Neural cell (in vitro differentiated cells): Measurements from ENCODE around the gene SLCO2A1. TPM values are rescaled to one million over a fixed set of nuclear protein-coding genes. Genes with fewer than 3 reads are reported as not detected.

Experiments used
- H2AFZ ChIP-seq: fragments of 200-600, 300-800 bp; sonication (generic), shearing (Covaris generic); 2 replicates; pipeline ENCODE4 v1.6.0; 2014; ENCODE audit warnings: low read depth, mild to moderate bottlenecking, antibody characterized with exemption, low read length, moderate library complexity
- H3F3A ChIP-seq: fragments of 200-600 bp; shearing (Covaris generic); 2 replicates; pipeline ENCODE4 v1.6.1; 2016; ENCODE audit warnings: mild to moderate bottlenecking, moderate library complexity, mixed read lengths, antibody characterized with exemption, low read length; ENCODE audit not compliant: insufficient read depth, poor library complexity, severe bottlenecking
- H3K27ac ChIP-seq: fragments of 200-600, 300-800 bp; sonication (generic), shearing (Covaris generic); 2 replicates; pipeline ENCODE4 v1.5.1; 2014; ENCODE audit warnings: mild to moderate bottlenecking, low read length, moderate library complexity
- H3K27me3 ChIP-seq: fragments of 300-800, 200-600 bp; sonication (generic), shearing (Covaris generic); 2 replicates; pipeline ENCODE4 v1.6.0; 2014; ENCODE audit warnings: mild to moderate bottlenecking, low read depth, low read length, moderate library complexity; ENCODE audit not compliant: insufficient read depth
- H3K36me3 ChIP-seq: fragments of 300-800, 200-600 bp; sonication (generic), shearing (Covaris generic); 2 replicates; pipeline ENCODE4 v1.5.1; 2014; ENCODE audit warnings: mild to moderate bottlenecking, antibody characterized with exemption, low read length, moderate library complexity; ENCODE audit not compliant: insufficient read depth
- H3K4me2 ChIP-seq: fragments of 300-800, 200-600 bp; sonication (generic), shearing (Covaris generic); 2 replicates; pipeline ENCODE4 v1.6.0; 2014; ENCODE audit warnings: mild to moderate bottlenecking, low read length
- H3K4me3 ChIP-seq: fragments of 300-800, 200-600 bp; sonication (generic), shearing (Covaris generic); 2 replicates; pipeline ENCODE4 v1.5.1; 2014; ENCODE audit warnings: mild to moderate bottlenecking, low read length, moderate library complexity
- H3K79me2 ChIP-seq: fragments of 200-600 bp; shearing (Covaris generic); replicated peaks from 2 replicates; pipeline ENCODE4 v1.6.0; 2014; ENCODE audit warnings: mild to moderate bottlenecking, low read length, moderate library complexity; ENCODE audit not compliant: insufficient read depth
- H3K9ac ChIP-seq: fragments of 300-800, 200-600 bp; sonication (generic), shearing (Covaris generic); 2 replicates; pipeline ENCODE4 v1.6.1; 2016; ENCODE audit warnings: mild to moderate bottlenecking, low read length, mixed read lengths
- H3K9me2 ChIP-seq: fragments of 200-600 bp; shearing (Covaris generic); 2 replicates; pipeline ENCODE4 v1.6.1; 2016; ENCODE audit warnings: mild to moderate bottlenecking, low read length, mixed read lengths; ENCODE audit not compliant: insufficient read depth
- H3K9me3 ChIP-seq: fragments of 200-600, 300-800 bp; sonication (generic), shearing (Covaris generic); 2 replicates; pipeline ENCODE4 v1.6.1; 2016; ENCODE audit warnings: mild to moderate bottlenecking, mixed run types, low read length, moderate library complexity, mixed read lengths
- H4K20me1 ChIP-seq: fragments of 200-600 bp; shearing (Covaris generic); 2 replicates; pipeline ENCODE4 v1.6.1; 2016; ENCODE audit warnings: mild to moderate bottlenecking, mixed run types; ENCODE audit not compliant: insufficient read depth
- EP300 ChIP-seq: fragments of 450-650 bp; conservative IDR thresholded peaks from 2 replicates; pipeline ENCODE4 v1.6.1; 2014; ENCODE audit warnings: antibody characterized with exemption, mild to moderate bottlenecking, moderate library complexity; ENCODE audit not compliant: poor library complexity, severe bottlenecking
- EZH2 ChIP-seq: fragments of 200-600, 300-800 bp; shearing (Covaris generic), sonication (generic); IDR thresholded peaks from 2 replicates; pipeline ENCODE4 v1.6.1; 2014; ENCODE audit warnings: antibody characterized with exemption, low read length, borderline replicate concordance, mild to moderate bottlenecking; ENCODE audit not compliant: insufficient read depth, poor library complexity, severe bottlenecking
- MXI1 ChIP-seq: fragments of 450-650 bp; conservative IDR thresholded peaks from 2 replicates; pipeline ENCODE4 v1.6.1; 2014; ENCODE audit warnings: antibody characterized with exemption, mild to moderate bottlenecking; ENCODE audit not compliant: poor library complexity, severe bottlenecking
- POLR2AphosphoS5 ChIP-seq: IDR thresholded peaks from 2 replicates; pipeline ENCODE4 v1.6.1; 2012
- RAD21 ChIP-seq: fragments of 450-650 bp; conservative IDR thresholded peaks from 2 replicates; pipeline ENCODE4 v1.6.1; 2014; ENCODE audit warnings: antibody characterized with exemption, mild to moderate bottlenecking, moderate library complexity
- REST ChIP-seq: IDR thresholded peaks from 2 replicates; pipeline ENCODE4 v1.6.1; 2012; ENCODE audit warnings: borderline replicate concordance
- SMC3 ChIP-seq: fragments of 450-650 bp; conservative IDR thresholded peaks from 2 replicates; pipeline ENCODE4 v1.6.1; 2014; ENCODE audit warnings: antibody characterized with exemption, mild to moderate bottlenecking, moderate library complexity; ENCODE audit not compliant: poor library complexity
- TAF1 ChIP-seq: IDR thresholded peaks from 2 replicates; pipeline ENCODE4 v1.6.1; 2012; ENCODE audit warnings: low read depth
- polyA plus RNA-seq: library from polyadenylated mRNA; depleted of rRNA; stranded (reverse); fragments of >200 nt; gene quantifications from 2 replicates; pipeline ENCODE4 v1.2.3, GENCODE V29; 2014
- TF ChIP-seq, protein P1 (sequence below): fragments of 450-650 bp; IDR thresholded peaks from 2 replicates; pipeline ENCODE4 v1.5.1; 2014; ENCODE audit warnings: antibody characterized with exemption, mild to moderate bottlenecking, moderate library complexity; ENCODE audit not compliant: poor library complexity, severe bottlenecking

SLCO2A1 gene
- polyA plus RNA-seq, 1 donor from 2014 or later, result not detected

DNA sequence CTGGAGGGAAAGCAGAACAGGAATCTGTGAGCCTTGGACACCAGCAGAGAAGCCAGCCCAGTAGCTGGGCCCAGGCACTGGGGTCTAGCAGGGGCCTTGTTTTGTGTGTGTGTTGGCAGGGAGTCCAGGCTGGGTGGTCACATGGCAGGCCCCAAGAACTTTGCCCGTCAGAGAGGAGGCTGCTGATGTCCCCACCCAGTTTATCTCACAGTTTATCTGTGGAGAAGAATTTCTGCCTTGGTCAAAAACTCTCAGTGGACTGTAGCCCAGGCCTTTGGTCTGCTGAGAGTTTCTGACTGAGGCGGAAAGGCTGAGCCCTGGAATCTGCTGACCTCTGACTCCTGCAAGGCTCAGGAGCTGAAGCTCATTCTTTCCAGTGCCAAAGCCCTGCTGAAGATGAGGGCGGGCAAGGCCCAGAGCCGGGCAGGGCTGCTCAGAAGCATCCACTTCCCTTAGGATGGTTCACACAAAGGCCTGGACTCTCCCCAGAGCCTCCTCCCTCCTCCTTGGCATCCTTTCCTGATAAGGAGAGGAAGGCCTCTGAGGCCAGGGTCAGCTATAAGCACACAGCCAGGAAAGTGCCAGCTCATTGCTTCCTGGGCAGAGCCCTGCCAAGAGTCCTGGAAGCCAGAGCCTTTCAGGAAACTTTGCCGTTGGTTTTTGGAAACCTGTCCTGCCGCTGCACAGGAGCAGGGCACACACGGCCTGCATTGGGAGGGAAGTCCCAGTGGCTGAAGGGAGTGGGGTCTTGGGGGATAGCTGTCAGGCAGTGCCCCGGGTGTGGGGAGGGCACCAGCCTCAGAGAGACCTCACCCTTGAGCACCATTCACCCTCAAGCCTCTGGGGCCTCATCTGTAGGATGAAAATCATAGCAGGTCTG lies 37.2 kb upstream of the SLCO2A1 start:
- Histone ChIP-seq H3K4me3 (no peak overlapping the region), H3F3A (no peaks in the 10 kb centered on the region), H3K9me2 (no peaks in the 10 kb centered on the region), H4K20me1 (no peaks in the 10 kb centered on the region), H3K4me2 (no peak overlapping the region), H3K9me3 (no peaks in the 10 kb centered on the region), H3K36me3 (no peaks in the 10 kb centered on the region), H2AFZ (no peak overlapping the region), H3K9ac (no peak overlapping the region), H3K27ac (no peak overlapping the region), H3K27me3 (no peaks in the 10 kb centered on the region), H3K79me2 (no peaks in the 10 kb centered on the region)
- no peak for TF ChIP-seq RAD21
- no peak for TF ChIP-seq TAF1
- no peak for TF ChIP-seq EP300
- no peak for TF ChIP-seq REST
- no peak for TF ChIP-seq POLR2AphosphoS5
- TF ChIP-seq, protein P1, sequence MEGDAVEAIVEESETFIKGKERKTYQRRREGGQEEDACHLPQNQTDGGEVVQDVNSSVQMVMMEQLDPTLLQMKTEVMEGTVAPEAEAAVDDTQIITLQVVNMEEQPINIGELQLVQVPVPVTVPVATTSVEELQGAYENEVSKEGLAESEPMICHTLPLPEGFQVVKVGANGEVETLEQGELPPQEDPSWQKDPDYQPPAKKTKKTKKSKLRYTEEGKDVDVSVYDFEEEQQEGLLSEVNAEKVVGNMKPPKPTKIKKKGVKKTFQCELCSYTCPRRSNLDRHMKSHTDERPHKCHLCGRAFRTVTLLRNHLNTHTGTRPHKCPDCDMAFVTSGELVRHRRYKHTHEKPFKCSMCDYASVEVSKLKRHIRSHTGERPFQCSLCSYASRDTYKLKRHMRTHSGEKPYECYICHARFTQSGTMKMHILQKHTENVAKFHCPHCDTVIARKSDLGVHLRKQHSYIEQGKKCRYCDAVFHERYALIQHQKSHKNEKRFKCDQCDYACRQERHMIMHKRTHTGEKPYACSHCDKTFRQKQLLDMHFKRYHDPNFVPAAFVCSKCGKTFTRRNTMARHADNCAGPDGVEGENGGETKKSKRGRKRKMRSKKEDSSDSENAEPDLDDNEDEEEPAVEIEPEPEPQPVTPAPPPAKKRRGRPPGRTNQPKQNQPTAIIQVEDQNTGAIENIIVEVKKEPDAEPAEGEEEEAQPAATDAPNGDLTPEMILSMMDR, result no peak
- no peak for TF ChIP-seq MXI1
- TF ChIP-seq EZH2, result no peak
- no peak for TF ChIP-seq SMC3

- no peak for TF ChIP-seq MXI1
- H3K4me2 ChIP-seq, result no peak overlapping the region
- H3K9ac ChIP-seq, result no peak overlapping the region
These were observed 36.4 kb upstream of the SLCO2A1 start for GRCh38 chr3:134066158-134066541.

More at GRCh38 chr3:134066158-134066541, 36.4 kb upstream of the SLCO2A1 start:
- Histone ChIP-seq H3K4me3 (no peak overlapping the region), H2AFZ (no peak overlapping the region), H3K79me2 (no peaks in the 10 kb centered on the region), H3K27me3 (no peaks in the 10 kb centered on the region), H4K20me1 (no peaks in the 10 kb centered on the region), H3K9me3 (no peaks in the 10 kb centered on the region), H3K36me3 (no peaks in the 10 kb centered on the region), H3K27ac (no peak overlapping the region), H3K9me2 (no peaks in the 10 kb centered on the region), H3F3A (no peaks in the 10 kb centered on the region)
